ENCODE measurements around the gene CALU. TPM values are rescaled to one million over a fixed set of nuclear protein-coding genes. Genes with fewer than 3 reads are reported as not detected.

The CALU gene
- total RNA-seq, 1 donor from 2014 or later: 131 TPM

- Histone ChIP-seq H3K27ac (ENCODE audit: low read depth, low read length) (no peak overlapping the region), H3K27me3 (ENCODE audit: control insufficient read depth in 3 of 3, insufficient read depth in 3 of 3, low read length in 3 of 3) (no peaks in the 10 kb centered on the region), H3K36me3 (ENCODE audit: control insufficient read depth in 3 of 3, insufficient read depth in 3 of 3, low read length in 3 of 3) (no peaks in the 10 kb centered on the region), H3K9ac (ENCODE audit: low read depth in 1 of 3, low read length in 3 of 3) (no peak overlapping the region), H3K9me3 (ENCODE audit: control insufficient read depth in 3 of 3, low read length in 3 of 3) (no peaks in the 10 kb centered on the region), H3K4me1 (ENCODE audit: control insufficient read depth in 3 of 3, insufficient read depth in 3 of 3, low read length in 3 of 3) (no peaks in the 10 kb centered on the region), H3K4me3 (ENCODE audit: low read length in 3 of 3) (no peak overlapping the region)
These were observed 14.4 kb upstream of the CALU start for GRCh38 chr7:128724743-128725142.

GRCh38 chr7:128725531-128725930, 13.6 kb upstream of the CALU start:
- Histone ChIP-seq H3K36me3 (ENCODE audit: control insufficient read depth in 3 of 3, insufficient read depth in 3 of 3, low read length in 3 of 3) (no peaks in the 10 kb centered on the region), H3K4me1 (ENCODE audit: control insufficient read depth in 3 of 3, insufficient read depth in 3 of 3, low read length in 3 of 3) (no peaks in the 10 kb centered on the region), H3K4me3 (ENCODE audit: low read length in 3 of 3) (no peak overlapping the region), H3K9ac (ENCODE audit: low read depth in 1 of 3, low read length in 3 of 3) (no peak overlapping the region), H3K27me3 (ENCODE audit: control insufficient read depth in 3 of 3, insufficient read depth in 3 of 3, low read length in 3 of 3) (no peaks in the 10 kb centered on the region), H3K27ac (ENCODE audit: low read depth, low read length) (no peak overlapping the region), H3K9me3 (ENCODE audit: control insufficient read depth in 3 of 3, low read length in 3 of 3) (no peaks in the 10 kb centered on the region)

GRCh38 chr7:128726059-128726736, 13.0 kb upstream of the CALU start:
- Histone ChIP-seq H3K9me3 (ENCODE audit: control insufficient read depth in 3 of 3, low read length in 3 of 3) (no peaks in the 10 kb centered on the region), H3K4me1 (ENCODE audit: control insufficient read depth in 3 of 3, insufficient read depth in 3 of 3, low read length in 3 of 3) (no peaks in the 10 kb centered on the region), H3K36me3 (ENCODE audit: control insufficient read depth in 3 of 3, insufficient read depth in 3 of 3, low read length in 3 of 3) (no peaks in the 10 kb centered on the region), H3K4me3 (ENCODE audit: low read length in 3 of 3) (no peak overlapping the region), H3K27ac (ENCODE audit: low read depth, low read length) (no peak overlapping the region), H3K27me3 (ENCODE audit: control insufficient read depth in 3 of 3, insufficient read depth in 3 of 3, low read length in 3 of 3) (no peaks in the 10 kb centered on the region), H3K9ac (ENCODE audit: low read depth in 1 of 3, low read length in 3 of 3) (no peak overlapping the region)

- Histone ChIP-seq H3K9ac (ENCODE audit: low read depth in 1 of 3, low read length in 3 of 3) (no peak overlapping the region), H3K27ac (ENCODE audit: low read depth, low read length) (no peak overlapping the region), H3K4me3 (ENCODE audit: low read length in 3 of 3) (no peak overlapping the region), H3K9me3 (ENCODE audit: control insufficient read depth in 3 of 3, low read length in 3 of 3) (no peaks in the 10 kb centered on the region), H3K27me3 (ENCODE audit: control insufficient read depth in 3 of 3, insufficient read depth in 3 of 3, low read length in 3 of 3) (no peaks in the 10 kb centered on the region), H3K4me1 (ENCODE audit: control insufficient read depth in 3 of 3, insufficient read depth in 3 of 3, low read length in 3 of 3) (no peaks in the 10 kb centered on the region), H3K36me3 (ENCODE audit: control insufficient read depth in 3 of 3, insufficient read depth in 3 of 3, low read length in 3 of 3) (no peaks in the 10 kb centered on the region)
These were observed 12.5 kb upstream of the CALU start for GRCh38 chr7:128726737-128727072.

- H3K4me1 ChIP-seq (ENCODE audit: control insufficient read depth in 3 of 3, insufficient read depth in 3 of 3, low read length in 3 of 3): no peaks in the 10 kb centered on the region
- H3K27ac ChIP-seq (ENCODE audit: low read depth, low read length): no peak overlapping the region
- no peak overlapping the region for H3K9ac ChIP-seq (ENCODE audit: low read depth in 1 of 3, low read length in 3 of 3)
- no peaks in the 10 kb centered on the region for H3K9me3 ChIP-seq (ENCODE audit: control insufficient read depth in 3 of 3, low read length in 3 of 3)
- H3K4me3 ChIP-seq (ENCODE audit: low read length in 3 of 3): no peak overlapping the region
- H3K36me3 ChIP-seq (ENCODE audit: control insufficient read depth in 3 of 3, insufficient read depth in 3 of 3, low read length in 3 of 3): no peaks in the 10 kb centered on the region
- H3K27me3 ChIP-seq (ENCODE audit: control insufficient read depth in 3 of 3, insufficient read depth in 3 of 3, low read length in 3 of 3): no peaks in the 10 kb centered on the region
These were observed 11.9 kb upstream of the CALU start for GRCh38 chr7:128727239-128727638.

- no peaks in the 10 kb centered on the region for H3K27me3 ChIP-seq (ENCODE audit: control insufficient read depth in 3 of 3, insufficient read depth in 3 of 3, low read length in 3 of 3)
- no peaks in the 10 kb centered on the region for H3K9me3 ChIP-seq (ENCODE audit: control insufficient read depth in 3 of 3, low read length in 3 of 3)
- no peak overlapping the region for H3K4me3 ChIP-seq (ENCODE audit: low read length in 3 of 3)
- H3K9ac ChIP-seq (ENCODE audit: low read depth in 1 of 3, low read length in 3 of 3): no peak overlapping the region
- H3K27ac ChIP-seq (ENCODE audit: low read depth, low read length): no peak overlapping the region
- no peaks in the 10 kb centered on the region for H3K36me3 ChIP-seq (ENCODE audit: control insufficient read depth in 3 of 3, insufficient read depth in 3 of 3, low read length in 3 of 3)
- no peaks in the 10 kb centered on the region for H3K4me1 ChIP-seq (ENCODE audit: control insufficient read depth in 3 of 3, insufficient read depth in 3 of 3, low read length in 3 of 3)
These were observed 10.6 kb upstream of the CALU start for GRCh38 chr7:128728598-128728997.

GRCh38 chr7:128729494-128729893, 9.7 kb upstream of the CALU start:
- H3K4me1 ChIP-seq (ENCODE audit: control insufficient read depth in 3 of 3, insufficient read depth in 3 of 3, low read length in 3 of 3): no peaks in the 10 kb centered on the region
- no peak overlapping the region for H3K4me3 ChIP-seq (ENCODE audit: low read length in 3 of 3)
- no peaks in the 10 kb centered on the region for H3K36me3 ChIP-seq (ENCODE audit: control insufficient read depth in 3 of 3, insufficient read depth in 3 of 3, low read length in 3 of 3)
- H3K9ac ChIP-seq (ENCODE audit: low read depth in 1 of 3, low read length in 3 of 3): no peak overlapping the region
- no peaks in the 10 kb centered on the region for H3K27me3 ChIP-seq (ENCODE audit: control insufficient read depth in 3 of 3, insufficient read depth in 3 of 3, low read length in 3 of 3)
- H3K27ac ChIP-seq (ENCODE audit: low read depth, low read length): no peak overlapping the region
- no peaks in the 10 kb centered on the region for H3K9me3 ChIP-seq (ENCODE audit: control insufficient read depth in 3 of 3, low read length in 3 of 3)

GRCh38 chr7:128731184-128731583, 8.0 kb upstream of the CALU start:
- Histone ChIP-seq H3K9me3 (ENCODE audit: control insufficient read depth in 3 of 3, low read length in 3 of 3) (no peaks in the 10 kb centered on the region), H3K4me3 (ENCODE audit: low read length in 3 of 3) (no peak overlapping the region), H3K9ac (ENCODE audit: low read depth in 1 of 3, low read length in 3 of 3) (no peak overlapping the region), H3K4me1 (ENCODE audit: control insufficient read depth in 3 of 3, insufficient read depth in 3 of 3, low read length in 3 of 3) (no peaks in the 10 kb centered on the region), H3K27ac (ENCODE audit: low read depth, low read length) (no peak overlapping the region), H3K36me3 (ENCODE audit: control insufficient read depth in 3 of 3, insufficient read depth in 3 of 3, low read length in 3 of 3) (no peaks in the 10 kb centered on the region), H3K27me3 (ENCODE audit: control insufficient read depth in 3 of 3, insufficient read depth in 3 of 3, low read length in 3 of 3) (no peaks in the 10 kb centered on the region)

- no peaks in the 10 kb centered on the region for H3K36me3 ChIP-seq (ENCODE audit: control insufficient read depth in 3 of 3, insufficient read depth in 3 of 3, low read length in 3 of 3)
- no peak overlapping the region for H3K9ac ChIP-seq (ENCODE audit: low read depth in 1 of 3, low read length in 3 of 3)
- no peak overlapping the region for H3K27ac ChIP-seq (ENCODE audit: low read depth, low read length)
- H3K27me3 ChIP-seq (ENCODE audit: control insufficient read depth in 3 of 3, insufficient read depth in 3 of 3, low read length in 3 of 3): no peaks in the 10 kb centered on the region
- no peak overlapping the region for H3K4me3 ChIP-seq (ENCODE audit: low read length in 3 of 3)
- H3K4me1 ChIP-seq (ENCODE audit: control insufficient read depth in 3 of 3, insufficient read depth in 3 of 3, low read length in 3 of 3): no peaks in the 10 kb centered on the region
- no peaks in the 10 kb centered on the region for H3K9me3 ChIP-seq (ENCODE audit: control insufficient read depth in 3 of 3, low read length in 3 of 3)
These were observed 6.5 kb upstream of the CALU start for GRCh38 chr7:128732521-128733277.

- Histone ChIP-seq H3K9me3 (ENCODE audit: control insufficient read depth in 3 of 3, low read length in 3 of 3) (no peaks in the 10 kb centered on the region), H3K4me1 (ENCODE audit: control insufficient read depth in 3 of 3, insufficient read depth in 3 of 3, low read length in 3 of 3) (peaks cover under 1 to 5% (median under 1%) of the 10 kb centered on the region in 3 donors), H3K4me3 (ENCODE audit: low read length in 3 of 3) (no peak overlapping the region), H3K27me3 (ENCODE audit: control insufficient read depth in 3 of 3, insufficient read depth in 3 of 3, low read length in 3 of 3) (no peaks in the 10 kb centered on the region), H3K27ac (ENCODE audit: low read depth, low read length) (no peak overlapping the region), H3K9ac (ENCODE audit: low read depth in 1 of 3, low read length in 3 of 3) (no peak overlapping the region), H3K36me3 (ENCODE audit: control insufficient read depth in 3 of 3, insufficient read depth in 3 of 3, low read length in 3 of 3) (no peaks in the 10 kb centered on the region)
These were observed 5.9 kb upstream of the CALU start for GRCh38 chr7:128733278-128733645.

Measured in skeletal muscle tissue (tissue), 4 donors.